ENCODE results near the gene PLCB1.

PLCB1 gene

GRCh38 chr20:8865636-8866035 lies 733.6 kb downstream of the PLCB1 start:
- Histone ChIP-seq H3K9me3 (ENCODE audit: insufficient read depth, low read depth, low read length) (no peaks in the 10 kb centered on the region), H2AFZ (ENCODE audit: low read length) (no peak overlapping the region), H3K79me2 (ENCODE audit: insufficient read depth, low read length) (no peaks in the 10 kb centered on the region), H3K9me2 (replicated peaks; ENCODE audit: low read depth, low read length) (no peaks in the 10 kb centered on the region), H3K9ac (ENCODE audit: low read depth, low read length, poor library complexity, severe bottlenecking) (no peak overlapping the region), H4K20me1 (ENCODE audit: insufficient read depth, low read length, poor library complexity, severe bottlenecking) (no peaks in the 10 kb centered on the region), H3K4me3 (ENCODE audit: low read length, poor library complexity, severe bottlenecking) (no peak overlapping the region), H3K27me3 (ENCODE audit: insufficient read depth, low read length, poor library complexity, severe bottlenecking) (no peaks in the 10 kb centered on the region), H3F3A (ENCODE audit: low read depth) (no peaks in the 10 kb centered on the region), H3K36me3 (ENCODE audit: insufficient read depth, low read length) (no peaks in the 10 kb centered on the region), H3K4me1 (ENCODE audit: insufficient read depth, low read length, poor library complexity, severe bottlenecking) (no peaks in the 10 kb centered on the region), H3K4me2 (ENCODE audit: low read depth, low read length, poor library complexity, severe bottlenecking) (no peak overlapping the region)
- TF ChIP-seq EZH2phosphoT487 (IDR thresholded peaks at IDR 0.05; ENCODE audit: borderline replicate concordance) = no peak
- TF ChIP-seq, protein P1, sequence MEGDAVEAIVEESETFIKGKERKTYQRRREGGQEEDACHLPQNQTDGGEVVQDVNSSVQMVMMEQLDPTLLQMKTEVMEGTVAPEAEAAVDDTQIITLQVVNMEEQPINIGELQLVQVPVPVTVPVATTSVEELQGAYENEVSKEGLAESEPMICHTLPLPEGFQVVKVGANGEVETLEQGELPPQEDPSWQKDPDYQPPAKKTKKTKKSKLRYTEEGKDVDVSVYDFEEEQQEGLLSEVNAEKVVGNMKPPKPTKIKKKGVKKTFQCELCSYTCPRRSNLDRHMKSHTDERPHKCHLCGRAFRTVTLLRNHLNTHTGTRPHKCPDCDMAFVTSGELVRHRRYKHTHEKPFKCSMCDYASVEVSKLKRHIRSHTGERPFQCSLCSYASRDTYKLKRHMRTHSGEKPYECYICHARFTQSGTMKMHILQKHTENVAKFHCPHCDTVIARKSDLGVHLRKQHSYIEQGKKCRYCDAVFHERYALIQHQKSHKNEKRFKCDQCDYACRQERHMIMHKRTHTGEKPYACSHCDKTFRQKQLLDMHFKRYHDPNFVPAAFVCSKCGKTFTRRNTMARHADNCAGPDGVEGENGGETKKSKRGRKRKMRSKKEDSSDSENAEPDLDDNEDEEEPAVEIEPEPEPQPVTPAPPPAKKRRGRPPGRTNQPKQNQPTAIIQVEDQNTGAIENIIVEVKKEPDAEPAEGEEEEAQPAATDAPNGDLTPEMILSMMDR (conservative IDR thresholded peaks at IDR 0.05; ENCODE audit: low read length) = no peak

- TF ChIP-seq, protein P1 (conservative IDR thresholded peaks at IDR 0.05; ENCODE audit: low read length) = no peak
- TF ChIP-seq EZH2phosphoT487 (IDR thresholded peaks at IDR 0.05; ENCODE audit: borderline replicate concordance) = no peak
- no peaks in the 10 kb centered on the region for H3F3A ChIP-seq (ENCODE audit: low read depth)
These were observed 735.1 kb downstream of the PLCB1 start for GRCh38 chr20:8867038-8867740.

GRCh38 chr20:8870652-8871051 lies 738.6 kb downstream of the PLCB1 start:
- Histone ChIP-seq H3K9me3 (ENCODE audit: insufficient read depth, low read depth, low read length) (no peaks in the 10 kb centered on the region), H3K36me3 (ENCODE audit: insufficient read depth, low read length) (no peaks in the 10 kb centered on the region), H3K27me3 (ENCODE audit: insufficient read depth, low read length, poor library complexity, severe bottlenecking) (no peaks in the 10 kb centered on the region), H3K4me1 (ENCODE audit: insufficient read depth, low read length, poor library complexity, severe bottlenecking) (no peaks in the 10 kb centered on the region), H3K9me2 (replicated peaks; ENCODE audit: low read depth, low read length) (no peaks in the 10 kb centered on the region), H3K4me2 (ENCODE audit: low read depth, low read length, poor library complexity, severe bottlenecking) (no peak overlapping the region), H3K79me2 (ENCODE audit: insufficient read depth, low read length) (no peaks in the 10 kb centered on the region), H3K4me3 (ENCODE audit: low read length, poor library complexity, severe bottlenecking) (no peak overlapping the region), H3F3A (ENCODE audit: low read depth) (no peaks in the 10 kb centered on the region), H4K20me1 (ENCODE audit: insufficient read depth, low read length, poor library complexity, severe bottlenecking) (no peaks in the 10 kb centered on the region), H2AFZ (ENCODE audit: low read length) (no peak overlapping the region), H3K9ac (ENCODE audit: low read depth, low read length, poor library complexity, severe bottlenecking) (no peak overlapping the region)
- no peak for TF ChIP-seq EZH2phosphoT487 (IDR thresholded peaks at IDR 0.05; ENCODE audit: borderline replicate concordance)
- TF ChIP-seq, protein P1 (conservative IDR thresholded peaks at IDR 0.05; ENCODE audit: low read length) = no peak

More at GRCh38 chr20:8867038-8867740, 735.1 kb downstream of the PLCB1 start:
- Histone ChIP-seq H3K4me1 (ENCODE audit: insufficient read depth, low read length, poor library complexity, severe bottlenecking) (no peaks in the 10 kb centered on the region), H2AFZ (ENCODE audit: low read length) (no peak overlapping the region), H3K36me3 (ENCODE audit: insufficient read depth, low read length) (no peaks in the 10 kb centered on the region), H3K9me2 (replicated peaks; ENCODE audit: low read depth, low read length) (no peaks in the 10 kb centered on the region), H3K9ac (ENCODE audit: low read depth, low read length, poor library complexity, severe bottlenecking) (no peak overlapping the region), H3K79me2 (ENCODE audit: insufficient read depth, low read length) (no peaks in the 10 kb centered on the region), H3K27me3 (ENCODE audit: insufficient read depth, low read length, poor library complexity, severe bottlenecking) (no peaks in the 10 kb centered on the region), H3K4me3 (ENCODE audit: low read length, poor library complexity, severe bottlenecking) (no peak overlapping the region), H3K9me3 (ENCODE audit: insufficient read depth, low read depth, low read length) (no peaks in the 10 kb centered on the region), H4K20me1 (ENCODE audit: insufficient read depth, low read length, poor library complexity, severe bottlenecking) (no peaks in the 10 kb centered on the region), H3K4me2 (ENCODE audit: low read depth, low read length, poor library complexity, severe bottlenecking) (no peak overlapping the region)
